HFF-Myc (cell line): ENCODE data around the gene TCN2.

Experiments
- DNase-seq: peaks from one replicate; pipeline ENCODE4 v3.0.0-alpha.2; 2011; ENCODE audit warnings: low read depth; ENCODE audit errors: extremely low read depth
- H3K4me3 ChIP-seq: replicated peaks from 2 replicates; pipeline ENCODE4 v1.5.1; 2011; ENCODE audit warnings: low read depth, mild to moderate bottlenecking, control low read depth, low read length
- CTCF ChIP-seq: IDR thresholded peaks from 2 replicates; pipeline ENCODE4 v1.5.1; 2012; ENCODE audit warnings: mild to moderate bottlenecking, low read depth, low read length, control low read depth; ENCODE audit errors: missing control alignments

The TCN2 gene

DNA sequence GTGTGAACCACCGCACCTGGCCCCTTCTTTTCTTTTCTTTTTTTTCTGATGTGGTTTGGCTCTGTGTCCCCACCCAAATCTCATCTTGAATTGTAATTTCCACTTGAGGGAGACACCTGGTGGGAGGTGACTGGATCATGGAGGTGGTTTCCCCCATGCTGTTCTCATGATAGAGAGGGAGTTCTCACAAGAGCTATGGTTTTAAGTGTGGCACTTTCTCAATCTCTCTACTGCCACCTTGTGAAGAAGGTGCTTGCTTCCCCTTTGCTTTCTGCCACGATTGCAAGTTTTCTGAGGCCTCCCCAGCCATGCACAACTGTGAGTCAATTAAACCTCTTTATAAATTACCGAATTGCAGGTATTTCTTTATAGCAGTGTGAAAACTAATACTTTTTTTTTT lies 4.9 kb upstream of the TCN2 start:
- no peak overlapping the region for H3K4me3 ChIP-seq
- no peak for DNase-seq
- TF ChIP-seq CTCF, result peak; percentile 37

GRCh38 chr22:30603801-30604200 lies 3.2 kb upstream of the TCN2 start:
- TF ChIP-seq CTCF, result no peak
- DNase-seq, result no peak
- H3K4me3 ChIP-seq, result no peak overlapping the region

GRCh38 chr22:30604723-30605122 lies 2.3 kb upstream of the TCN2 start:
- TF ChIP-seq CTCF, result no peak
- H3K4me3 ChIP-seq, result no peak overlapping the region
- no peak for DNase-seq

DNA sequence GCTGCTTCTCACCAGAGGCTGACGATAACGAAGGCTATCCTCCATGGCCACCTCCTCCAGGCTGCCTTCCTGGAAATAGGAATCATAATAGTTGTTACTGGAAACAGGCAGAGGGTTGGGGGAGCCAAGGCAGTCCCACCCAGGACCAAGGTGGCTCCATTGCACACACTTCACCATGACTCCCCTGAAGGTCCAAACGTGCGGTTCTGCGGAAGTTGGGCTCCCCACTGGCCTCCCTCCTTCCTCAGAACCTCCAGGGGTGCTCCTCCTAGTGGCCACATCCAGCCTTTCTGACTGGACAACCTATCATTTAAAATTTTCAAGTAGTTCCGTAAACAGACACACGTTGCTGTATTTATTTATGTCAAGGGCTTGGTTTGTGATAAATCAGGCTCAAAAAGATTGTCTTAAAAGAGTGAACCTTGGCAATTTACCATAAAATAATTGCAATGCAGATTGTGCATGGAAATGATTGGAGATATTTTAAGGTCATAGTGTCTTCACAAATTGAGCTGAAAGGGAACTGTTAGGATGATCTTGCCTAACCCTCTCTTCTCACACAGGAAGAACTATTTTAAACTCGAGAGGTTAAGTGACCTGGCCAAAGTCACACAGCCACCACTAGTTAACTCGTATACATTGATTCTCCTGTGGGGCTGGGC lies 1.4 kb upstream of the TCN2 start:
- no peak overlapping the region for H3K4me3 ChIP-seq
- DNase-seq, result no peak
- peak; percentile 70 for TF ChIP-seq CTCF

GRCh38 chr22:30607300-30607930 lies 441 bp downstream of the TCN2 start:
- TF ChIP-seq CTCF, result no peak
- peak overlapping the region; percentile 37 for H3K4me3 ChIP-seq
- DNase-seq, result no peak

GRCh38 chr22:30607939-30608338 lies 965 bp downstream of the TCN2 start:
- no peak for TF ChIP-seq CTCF
- no peak for DNase-seq
- H3K4me3 ChIP-seq, result no peak overlapping the region
